HepG2 (cell line): ENCODE measurements around the gene CRADD. TPM values are rescaled to one million over a fixed set of nuclear protein-coding genes. Genes with fewer than 3 reads are reported as not detected.
A peak's percentile ranks its signal among the peaks of the same experiment; 100 is the strongest.

Experiments
- CSRNP2 ChIP-seq: sonication (generic); formaldehyde crosslinking; conservative IDR thresholded peaks from 2 replicates; pipeline ENCODE4 v1.8.0; 2022; ENCODE audit warnings: low read depth, missing genetic modification reagents
- HDAC2 ChIP-seq: sonication (generic); formaldehyde crosslinking; IDR thresholded peaks from 2 replicates; pipeline ENCODE4 v1.4.0; 2020; ENCODE audit warnings: missing genetic modification reagents
- HNRNPL ChIP-seq: fragments of 200-400 bp; formaldehyde crosslinking; IDR thresholded peaks from 2 replicates; pipeline ENCODE4 v1.6.1; 2017; ENCODE audit warnings: mild to moderate bottlenecking, low read depth, low read length
- JUND ChIP-seq: sonication (generic); formaldehyde crosslinking; IDR thresholded peaks from 2 replicates; pipeline ENCODE4 v1.8.0; 2022; ENCODE audit warnings: mild to moderate bottlenecking, missing genetic modification reagents
- KDM4B ChIP-seq: sonication (generic); formaldehyde crosslinking; IDR thresholded peaks from 2 replicates; pipeline ENCODE4 v1.4.0; 2020; ENCODE audit warnings: missing genetic modification reagents
- PAXIP1 ChIP-seq: sonication (generic); formaldehyde crosslinking; conservative IDR thresholded peaks from 2 replicates; pipeline ENCODE4 v1.4.0; 2020; ENCODE audit warnings: mild to moderate bottlenecking, missing genetic modification reagents, moderate library complexity
- STAT6 ChIP-seq: sonication (generic); formaldehyde crosslinking; IDR thresholded peaks from 2 replicates; pipeline ENCODE4 v1.4.0; 2020; ENCODE audit warnings: missing genetic modification reagents, mild to moderate bottlenecking, borderline replicate concordance
- TERF1 ChIP-seq: sonication (generic); formaldehyde crosslinking; IDR thresholded peaks from 2 replicates; pipeline ENCODE4 v1.8.0; 2022; ENCODE audit warnings: mild to moderate bottlenecking, missing genetic modification reagents, moderate library complexity
- ZBTB26 ChIP-seq: IDR thresholded peaks from 2 replicates; pipeline ENCODE4 v1.6.1; 2016; ENCODE audit warnings: missing compliant biosample characterization, missing genetic modification reagents, borderline replicate concordance
- ZBTB33 ChIP-seq: sonication (generic); formaldehyde crosslinking; IDR thresholded peaks from 2 replicates; pipeline ENCODE4 v1.4.0; 2020; ENCODE audit warnings: missing genetic modification reagents
- ZNF569 ChIP-seq: sonication (generic); formaldehyde crosslinking; IDR thresholded peaks from 2 replicates; pipeline ENCODE4 v1.5.0; 2020; ENCODE audit warnings: mild to moderate bottlenecking, missing genetic modification reagents, moderate library complexity, borderline replicate concordance
- ZNF710 ChIP-seq: sonication (generic); formaldehyde crosslinking; IDR thresholded peaks from 2 replicates; pipeline ENCODE4 v1.5.0; 2020; ENCODE audit warnings: mild to moderate bottlenecking, missing genetic modification reagents, borderline replicate concordance
- polyA plus RNA-seq, 8 experiments: library from polyadenylated mRNA; depleted of rRNA in 3 of 8; stranded (reverse) in 7 of 8; unstranded in 1 of 8; fragments of >200 nt; fragmentation: Illumina TruSeq in 4 of 8; extraction: Trizol in 4 of 8; gene quantifications; 2 replicates each; pipeline versions ENCODE4 v1.2.1 to v1.2.3, GENCODE V29; 2011 to 2016; ENCODE audit warnings: low read depth in 4 of 8, missing spikeins in 1 of 8, mixed read lengths in 1 of 8; ENCODE audit not compliant: insufficient read depth in 1 of 8
- total RNA-seq, 5 experiments: library from RNA; depleted of rRNA; stranded (reverse); fragments of >200 nt; fragmentation: Illumina TruSeq; extraction: Trizol; gene quantifications; 2 replicates each; pipeline ENCODE4 v1.2.3, GENCODE V29; 2016; ENCODE audit warnings: low read depth in 1 of 5

The CRADD gene
- total and polyA plus RNA-seq, 2 of the 13 experiments (the other 11 are each of a cell fraction or from before 2014, with no cell fraction given) = 12.4 to 18.8 TPM

- TF ChIP-seq PAXIP1 (CRISPR knock-in tag) (peak; percentile 97), ZNF569 (CRISPR knock-in tag) (no peak), HDAC2 (CRISPR knock-in tag) (peak; percentile 98), HNRNPL (no peak), ZNF710 (peak; percentile 94), ZBTB26 (peak; percentile 67; the same call in 1 of the 2 replicates), KDM4B (CRISPR knock-in tag) (peak; percentile 84), JUND (no peak), ZBTB33 (peak; percentile 75), TERF1 (CRISPR knock-in tag) (no peak), STAT6 (CRISPR knock-in tag) (no peak), CSRNP2 (no peak)
These were observed 14.0 kb upstream of the CRADD start (continued) for GRCh38 chr12:93663006-93663728.
